Coronary artery (tissue), 2 donors: ENCODE measurements around the gene MB21D2.

ENCODE experiments used
- DNase-seq: peaks from one replicate; pipeline ENCODE4 v3.0.0-alpha.2; 2017; ENCODE audit warnings: low spot score
- H3K27ac ChIP-seq, 2 donors: fragments of 200-600 bp; sonication (generic); one replicate each; pipeline ENCODE4 v1.5.1; 2016 to 2019
- H3K4me3 ChIP-seq: fragments of 200-600 bp; sonication (generic); 2 replicates; pipeline ENCODE4 v1.5.1; 2016; ENCODE audit warnings: mild to moderate bottlenecking, moderate library complexity
- TF ChIP-seq, protein P1 (sequence below): fragments of 200-600 bp; sonication (generic); IDR thresholded peaks from one replicate; pipeline ENCODE4 v1.5.1; 2019; ENCODE audit warnings: antibody characterized with exemption

The MB21D2 gene

DNA sequence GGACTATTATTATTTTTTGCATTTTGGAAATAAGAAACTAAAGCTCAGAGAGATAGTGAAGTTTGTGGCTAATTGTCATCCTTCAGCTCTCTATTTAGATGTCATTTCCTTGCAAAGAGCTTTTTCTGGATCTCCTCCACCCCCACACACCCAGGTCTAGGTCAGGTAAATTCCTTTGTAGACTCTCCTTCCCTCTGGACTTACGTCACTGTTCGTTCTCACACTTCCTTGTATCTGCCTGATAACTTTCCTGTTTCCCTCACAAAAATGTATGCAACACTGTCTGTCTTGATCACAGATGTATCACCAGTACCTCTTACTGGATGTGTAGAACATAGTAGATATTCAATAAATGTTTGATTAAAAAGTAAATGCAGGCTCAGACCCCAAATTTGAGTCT lies 6.1 kb upstream of the MB21D2 start:
- no peak for DNase-seq
- Histone ChIP-seq H3K4me3 (no peak overlapping the region), H3K27ac (no peak overlapping the region)
- TF ChIP-seq, protein P1, sequence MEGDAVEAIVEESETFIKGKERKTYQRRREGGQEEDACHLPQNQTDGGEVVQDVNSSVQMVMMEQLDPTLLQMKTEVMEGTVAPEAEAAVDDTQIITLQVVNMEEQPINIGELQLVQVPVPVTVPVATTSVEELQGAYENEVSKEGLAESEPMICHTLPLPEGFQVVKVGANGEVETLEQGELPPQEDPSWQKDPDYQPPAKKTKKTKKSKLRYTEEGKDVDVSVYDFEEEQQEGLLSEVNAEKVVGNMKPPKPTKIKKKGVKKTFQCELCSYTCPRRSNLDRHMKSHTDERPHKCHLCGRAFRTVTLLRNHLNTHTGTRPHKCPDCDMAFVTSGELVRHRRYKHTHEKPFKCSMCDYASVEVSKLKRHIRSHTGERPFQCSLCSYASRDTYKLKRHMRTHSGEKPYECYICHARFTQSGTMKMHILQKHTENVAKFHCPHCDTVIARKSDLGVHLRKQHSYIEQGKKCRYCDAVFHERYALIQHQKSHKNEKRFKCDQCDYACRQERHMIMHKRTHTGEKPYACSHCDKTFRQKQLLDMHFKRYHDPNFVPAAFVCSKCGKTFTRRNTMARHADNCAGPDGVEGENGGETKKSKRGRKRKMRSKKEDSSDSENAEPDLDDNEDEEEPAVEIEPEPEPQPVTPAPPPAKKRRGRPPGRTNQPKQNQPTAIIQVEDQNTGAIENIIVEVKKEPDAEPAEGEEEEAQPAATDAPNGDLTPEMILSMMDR = no peak

DNA sequence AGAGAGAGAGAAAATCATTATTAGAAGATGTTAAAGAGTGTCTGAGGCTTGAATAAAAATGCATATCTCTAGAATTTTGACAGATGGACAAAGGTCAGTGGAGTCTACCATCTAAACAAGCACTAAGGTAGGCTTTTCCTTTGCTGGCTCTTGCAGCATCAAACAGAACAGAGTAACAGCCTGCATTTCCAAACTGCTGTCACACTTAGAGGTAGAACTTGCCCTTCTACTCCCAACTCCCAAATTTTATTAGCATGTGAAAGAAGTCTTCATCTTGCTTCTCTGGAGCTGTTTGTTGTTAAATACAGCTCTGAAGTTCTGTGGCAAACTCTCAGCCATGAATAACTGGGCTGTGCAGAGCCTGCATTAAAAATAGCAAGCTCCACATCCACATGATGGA lies 4.1 kb upstream of the MB21D2 start:
- Histone ChIP-seq H3K4me3 (no peak overlapping the region), H3K27ac (no peak overlapping the region)
- no peak for DNase-seq
- TF ChIP-seq, protein P1 = no peak

DNA sequence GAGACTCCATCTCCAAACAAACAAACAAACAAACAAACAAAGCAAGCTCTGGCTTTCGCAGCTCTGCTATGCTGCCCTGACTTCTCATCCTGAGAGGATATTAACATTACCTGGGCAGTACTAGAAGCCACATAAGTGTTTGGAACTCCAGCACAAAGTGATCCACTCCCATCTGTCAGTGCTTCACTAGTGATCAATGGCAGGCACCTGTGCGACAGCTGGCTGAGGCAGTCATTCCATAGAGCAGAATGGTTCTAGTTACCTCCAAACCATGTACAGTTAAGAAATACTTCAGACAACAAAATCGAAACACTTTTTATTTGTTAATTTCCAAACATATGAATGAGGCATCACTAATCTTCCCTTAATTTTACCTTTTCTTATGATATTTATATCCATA lies 2.8 kb upstream of the MB21D2 start:
- DNase-seq = no peak
- TF ChIP-seq, protein P1 = no peak
- Histone ChIP-seq H3K4me3 (no peak overlapping the region), H3K27ac (no peak overlapping the region)

DNA sequence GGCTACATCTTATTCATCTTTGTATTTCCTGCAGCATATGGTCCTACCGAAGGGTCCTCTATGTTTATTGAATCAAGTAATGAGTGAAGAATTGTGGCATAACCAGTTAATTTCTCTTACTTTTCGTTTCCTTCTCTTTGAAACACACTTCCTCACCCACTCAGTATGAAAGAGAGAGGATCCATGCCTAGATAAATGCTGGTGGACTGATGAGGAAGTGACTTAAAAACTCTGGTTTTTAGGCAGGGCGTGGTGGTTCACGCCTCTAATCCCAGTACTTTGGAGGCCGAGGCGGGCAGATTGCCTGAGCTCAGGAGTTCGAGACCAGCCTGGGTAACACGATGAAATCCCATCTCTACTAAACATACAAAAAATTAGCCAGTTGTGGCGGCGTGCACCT lies 2.2 kb upstream of the MB21D2 start:
- no peak for DNase-seq
- Histone ChIP-seq H3K27ac (no peak overlapping the region), H3K4me3 (no peak overlapping the region)
- TF ChIP-seq, protein P1 = no peak

DNA sequence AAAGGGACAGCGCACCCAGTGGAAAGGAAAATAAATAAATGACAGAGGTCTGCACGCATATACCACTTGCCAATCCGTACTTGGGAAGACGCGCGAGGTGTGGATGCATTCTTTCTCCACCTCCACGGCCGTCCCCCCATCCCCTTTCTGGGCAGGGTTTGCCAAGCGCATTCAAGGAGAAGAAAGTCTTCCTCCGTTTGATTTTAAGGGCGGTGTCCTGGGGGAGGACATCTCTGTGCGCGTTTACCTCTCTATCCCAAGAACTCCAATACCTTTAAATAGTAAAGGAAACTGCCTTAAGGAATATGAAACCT lies 576 bp upstream of the MB21D2 start:
- DNase-seq = no peak
- Histone ChIP-seq H3K27ac (peak overlapping the region; percentile 78 to 88), H3K4me3 (peak overlapping the region; percentile 82)
- TF ChIP-seq, protein P1 = no peak

DNA sequence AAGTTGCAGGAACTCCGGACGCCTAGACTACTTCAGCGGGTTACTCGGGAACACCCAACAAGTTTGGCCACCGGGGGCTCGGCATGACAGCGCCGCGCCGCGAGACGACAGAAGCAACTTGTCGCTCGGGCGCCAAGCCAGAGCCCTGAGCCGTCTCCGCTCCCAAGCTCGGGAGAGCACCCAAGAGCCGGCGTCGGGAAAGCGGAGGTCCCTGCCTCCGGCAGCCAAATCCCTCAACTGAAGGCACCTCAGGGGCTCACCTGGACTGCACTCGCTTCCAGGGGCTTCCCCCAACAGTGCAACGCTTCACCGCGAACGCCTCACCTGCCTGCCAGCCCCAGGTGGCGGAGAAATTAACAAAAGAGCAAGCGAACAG lies 640 bp downstream of the MB21D2 start:
- H3K4me3 ChIP-seq = peak overlapping the region; percentile 82
- peak; percentile 84 for DNase-seq
- peak overlapping the region; percentile 78 to 88 for H3K27ac ChIP-seq
- TF ChIP-seq, protein P1 = no peak

DNA sequence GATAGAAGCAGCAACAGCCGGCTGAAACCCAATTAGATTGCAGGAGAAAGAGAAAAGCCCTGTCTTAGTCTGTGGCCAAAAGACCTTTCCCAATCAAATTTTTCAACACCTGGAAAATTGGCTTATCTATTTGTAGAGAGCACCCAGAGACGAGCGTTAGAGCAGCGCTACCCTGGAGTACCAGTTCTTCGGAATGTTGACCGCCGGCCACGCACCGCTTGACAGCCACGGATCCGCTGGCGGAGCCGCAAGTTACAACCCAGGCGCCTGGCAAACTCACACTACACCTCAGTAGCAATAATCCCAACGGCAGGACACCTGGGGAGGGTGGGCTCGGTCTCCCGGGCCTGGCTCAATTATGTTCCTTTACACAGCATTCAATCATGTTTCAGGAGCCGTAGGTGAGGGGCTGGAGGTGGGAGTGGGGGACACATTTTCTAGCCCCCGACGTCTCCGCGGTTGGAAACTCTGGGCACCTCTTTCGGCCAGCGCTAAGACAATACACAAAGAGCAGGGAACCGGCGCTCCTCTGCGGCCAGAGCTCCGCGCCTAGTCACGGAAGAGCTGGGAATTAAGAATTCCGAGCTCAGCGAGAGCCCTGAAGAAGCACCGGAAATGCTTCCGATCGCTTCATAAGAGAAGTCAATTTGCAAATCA lies 1.2 kb downstream of the MB21D2 start:
- TF ChIP-seq, protein P1 = no peak
- peak; percentile 73 for DNase-seq
- Histone ChIP-seq H3K27ac (peak overlapping the region; percentile 78 to 88), H3K4me3 (peak overlapping the region; percentile 82)
